HCT116 (cell line): Measurements from ENCODE around the gene PGR.

ENCODE experiments used
- CTCF ChIP-seq, 3 experiments: fragments of 200-600 bp in 1 of 3; sonication (generic) in 1 of 3; IDR thresholded peaks in 2 of 3; conservative IDR thresholded peaks in 1 of 3; 2 replicates each; pipeline ENCODE4 v1.5.1; 2012 to 2017; ENCODE audit warnings: low read depth in 2 of 3, low read length in 2 of 3, antibody characterized with exemption in 1 of 3, borderline replicate concordance in 1 of 3, control low read depth in 1 of 3, mild to moderate bottlenecking in 1 of 3, mixed read lengths in 1 of 3, mixed run types in 1 of 3, moderate library complexity in 1 of 3; ENCODE audit not compliant: insufficient read depth in 1 of 3
- POLR2A ChIP-seq: IDR thresholded peaks from 2 replicates; pipeline ENCODE4 v1.7.0; 2011; ENCODE audit warnings: borderline replicate concordance; ENCODE audit not compliant: insufficient read depth, insufficient read length; ENCODE audit errors: extremely low read depth
- POLR2AphosphoS5 ChIP-seq: IDR thresholded peaks from 2 replicates; pipeline ENCODE4 v1.6.1; 2011; ENCODE audit warnings: mild to moderate bottlenecking, low read depth, low read length, moderate library complexity
- TCF7L2 ChIP-seq: IDR thresholded peaks from 2 replicates; pipeline ENCODE4 v1.7.0; 2011; ENCODE audit warnings: borderline replicate concordance, inconsistent platforms; ENCODE audit not compliant: insufficient read depth, insufficient read length; ENCODE audit errors: extremely low read depth

GRCh38 chr11:101045415-101045814 is 84.2 kb downstream of the PGR start:
- TF ChIP-seq CTCF (IDR thresholded peaks at IDR 0.05 in 2 of 3, conservative IDR thresholded peaks at IDR 0.05 in 1 of 3; ENCODE audit: borderline replicate concordance in 1 of 3, insufficient read depth in 1 of 3, low read depth in 2 of 3, low read length in 2 of 3): no peak
- no peak for TF ChIP-seq POLR2A
- TF ChIP-seq TCF7L2: no peak
- no peak for TF ChIP-seq POLR2AphosphoS5
